Activated CD4-positive, alpha-beta T cell treated with anti-CD3 and anti-CD28 coated beads, Interleukin-2, Interleukin-4, amounts not matched to agents 100 ng/mL and 50 ng/mL, durations not matched to agents 16 hours and 8 hours (primary cell): Measurements from ENCODE around the gene IP6K3.

Experiments used
- DNase-seq: peaks from one replicate; pipeline ENCODE4 v3.0.0-alpha.2; 2020; ENCODE audit warnings: low spot score

Gene IP6K3

DNA sequence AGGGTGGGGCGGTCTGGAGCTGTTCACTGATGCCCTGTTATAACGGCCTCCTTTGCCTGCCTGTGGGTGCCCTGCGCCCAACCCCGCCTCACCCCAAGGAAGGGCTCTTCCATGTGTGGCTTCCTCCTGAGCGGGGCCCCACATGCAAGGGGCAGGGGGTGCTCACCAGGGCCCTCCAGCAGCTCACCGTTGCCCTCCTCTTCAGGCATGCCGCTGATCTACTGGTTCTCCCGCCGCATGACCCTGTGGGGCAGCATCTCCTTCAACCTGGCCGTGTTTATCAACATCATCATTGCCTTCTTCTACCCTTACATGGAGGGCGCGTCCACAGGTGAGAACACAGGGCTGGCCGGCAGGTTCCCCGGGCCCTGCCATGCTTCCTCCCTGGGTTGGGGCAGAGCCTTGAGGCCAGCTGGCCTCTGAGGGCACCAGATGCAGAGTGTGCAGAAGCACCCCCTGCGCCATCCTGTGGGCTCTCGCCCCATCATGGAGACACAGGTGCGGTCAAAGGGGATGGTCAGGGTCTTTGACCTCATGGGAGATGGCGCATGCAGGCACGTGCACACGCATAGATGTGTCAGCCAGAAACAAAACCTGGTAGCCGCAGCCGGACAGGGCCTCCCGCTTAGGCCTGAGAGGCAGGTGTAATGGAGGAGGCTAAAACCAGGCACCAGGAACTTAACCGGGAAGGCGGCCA is 58.1 kb downstream of the IP6K3 start:
- DNase-seq = no peak

DNA sequence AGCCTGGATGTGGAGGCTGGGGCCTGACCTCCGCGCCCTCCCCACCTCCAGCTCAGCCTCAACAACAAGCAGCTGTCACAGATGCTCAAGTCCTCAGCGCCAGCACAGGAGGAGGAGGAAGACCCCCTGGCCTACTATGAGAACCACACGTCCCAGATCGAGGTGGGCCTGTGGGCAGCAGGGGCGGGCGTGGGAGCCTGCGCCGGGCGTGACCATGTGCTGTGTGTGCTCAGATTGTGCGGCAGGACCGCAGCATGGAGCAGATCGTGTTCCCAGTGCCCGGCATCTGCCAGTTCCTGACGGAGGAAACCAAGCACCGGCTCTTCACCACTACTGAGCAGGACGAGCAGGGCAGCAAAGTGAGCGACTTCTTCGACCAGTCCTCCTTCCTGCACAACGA is 58.7 kb downstream of the IP6K3 start:
- no peak for DNase-seq

- DNase-seq = no peak
Observed at GRCh38 chr6:33686981-33687975, 59.4 kb downstream of the IP6K3 start.

- DNase-seq = no peak
Observed at GRCh38 chr6:33686225-33686924, 60.3 kb downstream of the IP6K3 start.

DNA sequence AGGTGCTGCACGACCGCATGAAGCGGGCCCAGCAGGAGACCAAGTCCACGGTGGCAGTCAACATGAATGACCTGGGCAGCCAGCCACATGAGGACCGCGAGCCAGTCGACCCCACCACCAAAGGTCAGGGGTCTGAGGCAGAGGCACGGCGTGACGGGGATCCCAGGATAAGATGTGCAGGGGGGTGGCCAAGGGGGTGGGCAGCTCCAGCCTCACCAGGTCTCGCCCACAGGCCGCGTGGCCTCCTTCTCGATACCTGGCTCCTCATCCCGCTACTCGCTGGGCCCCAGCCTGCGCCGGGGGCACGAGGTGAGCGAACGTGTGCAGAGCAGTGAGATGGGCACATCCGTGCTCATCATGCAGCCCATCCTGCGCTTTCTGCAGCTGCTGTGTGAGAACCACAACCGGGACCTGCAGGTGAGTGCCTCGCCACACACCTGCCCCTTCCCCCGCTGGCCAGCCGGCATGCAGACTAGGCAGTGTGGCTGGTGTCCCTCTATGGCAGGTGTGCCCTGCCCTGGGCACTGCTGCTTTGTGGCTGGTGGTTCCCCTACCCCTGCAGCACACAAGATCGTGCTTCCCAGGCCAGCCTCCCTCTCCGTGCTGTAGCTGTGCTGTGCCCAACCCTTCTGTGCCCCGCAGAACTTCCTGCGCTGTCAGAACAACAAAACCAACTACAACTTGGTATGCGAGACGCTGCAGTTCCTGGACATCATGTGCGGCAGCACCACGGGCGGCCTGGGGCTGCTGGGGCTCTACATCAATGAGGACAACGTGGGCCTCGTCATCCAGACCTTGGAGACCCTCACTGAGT is 61.1 kb downstream of the IP6K3 start:
- no peak for DNase-seq

- no peak for DNase-seq
Observed at GRCh38 chr6:33684983-33685382, 61.7 kb downstream of the IP6K3 start.

DNA sequence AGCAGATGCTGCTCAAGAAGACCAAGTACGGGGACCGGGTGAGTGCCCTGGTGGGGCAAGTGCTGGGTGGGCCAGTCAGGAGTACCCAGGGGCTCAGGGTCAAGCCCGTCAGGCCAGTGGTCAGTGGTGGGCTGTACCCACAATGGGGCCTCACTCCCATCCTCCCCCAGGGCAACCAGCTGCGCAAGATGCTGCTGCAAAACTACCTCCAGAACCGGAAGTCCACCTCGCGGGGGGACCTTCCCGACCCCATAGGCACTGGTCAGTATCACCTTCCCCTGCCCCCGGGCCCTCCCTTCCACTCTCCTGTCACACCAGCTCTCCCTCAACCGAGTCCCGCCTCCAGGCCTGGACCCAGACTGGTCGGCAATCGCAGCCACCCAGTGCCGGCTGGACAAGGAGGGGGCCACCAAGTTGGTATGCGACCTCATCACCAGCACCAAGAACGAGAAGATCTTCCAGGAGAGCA is 62.2 kb downstream of the IP6K3 start:
- DNase-seq = no peak

DNA sequence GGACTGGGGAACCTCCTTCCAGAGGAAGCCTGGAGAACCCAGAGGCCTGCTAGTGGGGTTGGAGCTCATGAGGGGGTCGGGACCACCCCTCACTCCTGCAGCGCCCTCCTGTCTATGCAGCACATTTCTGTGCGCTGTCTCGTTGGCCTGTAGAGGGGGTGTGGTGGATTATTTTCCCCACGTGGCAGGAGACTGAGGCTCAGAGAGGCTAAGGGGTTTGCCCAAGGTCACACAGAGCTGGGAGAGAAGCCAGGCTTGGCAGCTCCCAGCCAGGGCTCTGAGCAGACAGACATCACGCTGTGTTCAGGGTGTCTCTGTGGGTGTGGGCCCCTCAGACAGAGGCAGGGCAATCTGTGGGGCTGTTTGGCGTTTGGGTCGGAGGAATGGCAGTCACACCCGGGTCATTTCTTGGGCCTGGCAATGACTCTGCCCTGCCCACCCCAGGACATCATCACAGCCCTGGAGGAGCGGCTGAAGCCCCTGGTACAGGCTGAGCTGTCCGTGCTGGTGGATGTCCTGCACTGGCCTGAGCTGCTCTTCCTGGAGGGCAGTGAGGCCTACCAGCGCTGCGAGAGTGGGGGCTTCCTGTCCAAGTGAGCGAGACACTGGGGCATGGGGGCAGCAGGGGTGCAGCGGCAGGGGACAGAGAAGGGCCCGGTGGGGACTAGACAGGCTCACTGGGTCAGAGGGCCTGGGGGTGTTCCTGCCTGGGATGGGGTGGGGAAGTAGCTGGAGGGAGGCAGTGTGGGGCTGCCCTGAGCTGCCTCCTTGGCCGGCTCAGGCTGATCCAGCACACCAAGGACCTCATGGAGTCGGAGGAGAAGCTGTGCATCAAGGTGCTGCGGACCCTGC is 62.9 kb downstream of the IP6K3 start:
- DNase-seq = no peak

DNA sequence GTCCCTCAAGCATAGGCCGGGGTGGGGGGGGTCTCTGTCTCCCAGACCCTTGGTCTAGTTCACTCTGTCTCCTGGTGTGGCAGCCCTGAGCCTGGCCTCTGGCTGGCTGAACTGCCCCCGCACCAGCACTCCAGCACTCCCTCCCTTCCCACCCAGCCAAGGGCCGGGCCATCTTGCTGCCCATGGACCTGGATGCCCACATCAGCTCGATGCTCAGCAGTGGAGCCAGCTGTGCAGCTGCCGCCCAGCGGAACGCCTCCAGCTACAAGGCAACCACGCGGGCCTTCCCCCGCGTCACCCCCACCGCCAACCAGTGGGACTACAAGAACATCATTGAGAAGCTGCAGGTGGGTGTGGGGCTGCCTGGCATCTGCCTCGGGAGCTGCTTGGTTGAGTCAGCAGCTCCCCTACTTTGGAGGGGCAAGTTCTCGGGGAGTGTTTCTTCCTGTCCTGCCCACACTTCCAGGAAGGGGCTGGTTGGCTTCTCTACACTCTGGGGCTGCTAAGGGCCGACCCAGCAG is 63.6 kb downstream of the IP6K3 start:
- no peak for DNase-seq

DNA sequence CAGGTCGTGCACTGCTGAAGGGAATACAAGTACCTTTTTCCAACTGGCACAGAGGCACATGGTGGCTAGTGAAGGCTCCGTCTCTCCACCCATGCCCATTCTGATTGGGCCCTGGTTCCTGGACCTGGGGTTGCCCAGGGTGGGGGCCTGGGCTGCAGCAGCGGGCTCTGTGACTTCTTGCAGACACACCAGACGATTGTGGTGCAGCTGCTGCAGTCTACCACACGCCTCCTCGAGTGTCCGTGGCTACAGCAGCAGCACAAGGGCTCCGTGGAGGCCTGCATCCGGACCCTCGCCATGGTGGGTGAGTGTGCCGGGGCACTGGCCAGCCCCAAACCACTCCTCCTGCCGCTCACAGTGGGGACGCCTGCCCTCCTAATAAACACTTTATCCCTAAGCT is 64.4 kb downstream of the IP6K3 start:
- no peak for DNase-seq

- DNase-seq = no peak
Observed at GRCh38 chr6:33679761-33680160, 66.9 kb downstream of the IP6K3 start.

DNA sequence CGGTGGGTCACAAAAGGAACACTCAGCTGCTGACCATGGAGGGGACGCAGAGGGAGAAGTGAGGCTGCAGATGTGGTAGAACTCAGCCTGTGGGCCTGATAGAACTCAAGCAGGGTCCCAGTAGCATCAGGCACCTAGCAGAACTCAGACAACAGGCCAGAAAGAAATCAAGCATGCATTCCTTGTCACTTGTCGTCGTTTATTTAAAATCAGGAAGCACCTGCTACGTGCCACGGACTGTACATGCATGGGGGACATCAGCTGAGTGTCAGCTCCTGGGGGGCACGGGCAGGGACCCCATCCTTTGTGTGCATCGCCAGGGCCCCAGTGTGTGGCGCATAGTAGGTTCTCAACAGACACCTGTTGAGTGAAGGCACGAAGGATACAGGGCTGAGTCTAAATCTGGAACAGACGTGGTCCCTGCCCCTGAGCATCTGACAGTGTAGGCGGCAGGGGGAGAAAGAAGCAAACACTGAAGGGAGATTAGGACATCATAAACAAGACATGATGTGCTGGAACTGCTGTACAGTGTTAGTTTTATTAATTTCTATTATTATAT is 67.7 kb downstream of the IP6K3 start:
- no peak for DNase-seq

- no peak for DNase-seq
Observed at GRCh38 chr6:33678233-33678931, 68.3 kb downstream of the IP6K3 start.

- no peak for DNase-seq
Observed at GRCh38 chr6:33677689-33678088, 69.0 kb downstream of the IP6K3 start.

DNA sequence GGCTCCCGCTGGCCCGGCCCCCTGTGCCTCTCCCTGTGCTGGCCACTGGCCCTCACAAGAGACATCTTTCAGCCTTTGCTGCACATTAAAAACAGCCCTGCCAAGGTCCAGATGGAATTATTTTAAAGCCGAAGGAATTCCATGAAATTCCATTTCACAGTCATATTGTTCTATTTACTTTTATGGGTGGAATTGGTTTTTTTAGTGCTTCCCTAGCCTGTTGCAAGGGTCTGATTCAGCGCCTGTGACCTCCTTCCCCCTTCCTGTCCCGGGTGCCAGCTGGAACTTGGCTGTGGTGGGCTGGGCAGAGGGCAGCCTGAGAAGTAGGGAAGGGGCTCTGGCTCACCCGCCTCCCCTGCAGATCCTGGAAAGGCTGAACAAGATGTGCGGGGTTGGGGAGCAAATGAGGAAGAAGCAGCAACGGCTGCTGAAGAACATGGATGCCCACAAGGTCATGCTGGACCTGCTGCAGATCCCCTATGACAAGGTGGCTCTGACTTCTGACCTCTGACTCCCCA is 69.5 kb downstream of the IP6K3 start:
- no peak for DNase-seq

GRCh38 chr6:33676416-33677142 is 70.1 kb downstream of the IP6K3 start:
- no peak for DNase-seq

- DNase-seq = no peak
Observed at GRCh38 chr6:33675968-33676367, 70.7 kb downstream of the IP6K3 start.

DNA sequence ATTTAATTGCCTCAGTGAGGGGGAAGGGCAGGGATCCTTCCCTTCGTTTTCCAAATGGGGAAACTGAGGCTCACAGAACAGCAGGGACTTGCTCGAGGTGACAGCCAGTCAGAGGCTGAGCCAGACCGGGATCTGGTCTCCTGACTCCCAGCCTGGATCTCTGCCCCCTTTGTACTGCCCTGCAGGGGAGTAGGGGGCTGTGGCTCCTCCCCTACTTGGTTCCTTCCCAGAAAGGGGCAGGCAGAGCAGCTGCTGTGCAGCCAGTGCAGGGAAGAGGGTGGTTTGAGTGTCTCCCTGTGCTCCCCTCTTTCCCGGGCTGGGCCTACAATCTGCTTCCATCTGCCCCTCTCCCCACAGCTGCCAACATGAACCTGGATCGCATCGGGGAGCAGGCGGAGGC is 72.9 kb downstream of the IP6K3 start:
- no peak for DNase-seq

GRCh38 chr6:33672808-33673207 is 73.9 kb downstream of the IP6K3 start:
- DNase-seq = no peak
